ENCODE results near the gene SOX11.

The SOX11 gene

DNA sequence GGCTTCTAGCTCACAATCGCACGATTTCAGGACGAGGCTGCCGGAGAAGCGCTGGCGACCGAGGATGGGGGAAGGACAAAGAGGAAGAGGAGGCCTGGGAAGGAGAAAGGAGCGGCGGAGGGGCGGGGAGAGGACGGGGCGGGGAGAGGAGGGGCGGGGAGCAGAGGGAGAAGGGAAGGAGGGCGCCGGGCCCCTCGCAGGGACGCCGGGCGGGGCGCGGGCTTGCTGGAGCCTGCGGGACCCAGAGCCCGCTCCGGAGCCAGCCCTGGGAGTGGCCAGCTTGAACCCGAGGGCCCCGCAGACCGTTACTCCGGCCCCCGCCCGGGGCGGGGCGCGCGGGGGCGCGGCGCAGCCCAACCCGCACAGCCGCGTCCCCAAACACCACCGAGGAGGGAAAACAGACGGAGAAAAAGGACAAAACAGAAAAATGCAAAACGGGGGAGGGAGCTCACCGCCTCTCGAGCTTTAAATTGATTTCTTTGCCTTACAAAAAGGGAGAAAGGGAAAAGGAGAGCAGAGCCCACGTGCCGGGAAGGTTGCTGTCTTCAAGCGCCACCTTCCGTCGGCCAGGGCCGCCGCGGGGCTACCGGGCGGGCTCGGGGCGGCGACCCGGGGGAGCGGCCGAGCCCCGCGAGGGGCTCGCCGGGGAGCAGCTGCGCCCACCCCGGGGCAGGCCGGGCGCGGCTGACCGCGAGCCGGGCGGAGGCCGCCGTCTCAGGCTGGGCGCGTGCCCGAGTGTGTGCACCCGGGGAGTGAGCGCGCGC, 781 bp upstream of the SOX11 start:
- TF ChIP-seq, protein P1, sequence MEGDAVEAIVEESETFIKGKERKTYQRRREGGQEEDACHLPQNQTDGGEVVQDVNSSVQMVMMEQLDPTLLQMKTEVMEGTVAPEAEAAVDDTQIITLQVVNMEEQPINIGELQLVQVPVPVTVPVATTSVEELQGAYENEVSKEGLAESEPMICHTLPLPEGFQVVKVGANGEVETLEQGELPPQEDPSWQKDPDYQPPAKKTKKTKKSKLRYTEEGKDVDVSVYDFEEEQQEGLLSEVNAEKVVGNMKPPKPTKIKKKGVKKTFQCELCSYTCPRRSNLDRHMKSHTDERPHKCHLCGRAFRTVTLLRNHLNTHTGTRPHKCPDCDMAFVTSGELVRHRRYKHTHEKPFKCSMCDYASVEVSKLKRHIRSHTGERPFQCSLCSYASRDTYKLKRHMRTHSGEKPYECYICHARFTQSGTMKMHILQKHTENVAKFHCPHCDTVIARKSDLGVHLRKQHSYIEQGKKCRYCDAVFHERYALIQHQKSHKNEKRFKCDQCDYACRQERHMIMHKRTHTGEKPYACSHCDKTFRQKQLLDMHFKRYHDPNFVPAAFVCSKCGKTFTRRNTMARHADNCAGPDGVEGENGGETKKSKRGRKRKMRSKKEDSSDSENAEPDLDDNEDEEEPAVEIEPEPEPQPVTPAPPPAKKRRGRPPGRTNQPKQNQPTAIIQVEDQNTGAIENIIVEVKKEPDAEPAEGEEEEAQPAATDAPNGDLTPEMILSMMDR (IDR thresholded peaks at IDR 0.05; ENCODE audit: low read depth, low read length): no peak

DNA sequence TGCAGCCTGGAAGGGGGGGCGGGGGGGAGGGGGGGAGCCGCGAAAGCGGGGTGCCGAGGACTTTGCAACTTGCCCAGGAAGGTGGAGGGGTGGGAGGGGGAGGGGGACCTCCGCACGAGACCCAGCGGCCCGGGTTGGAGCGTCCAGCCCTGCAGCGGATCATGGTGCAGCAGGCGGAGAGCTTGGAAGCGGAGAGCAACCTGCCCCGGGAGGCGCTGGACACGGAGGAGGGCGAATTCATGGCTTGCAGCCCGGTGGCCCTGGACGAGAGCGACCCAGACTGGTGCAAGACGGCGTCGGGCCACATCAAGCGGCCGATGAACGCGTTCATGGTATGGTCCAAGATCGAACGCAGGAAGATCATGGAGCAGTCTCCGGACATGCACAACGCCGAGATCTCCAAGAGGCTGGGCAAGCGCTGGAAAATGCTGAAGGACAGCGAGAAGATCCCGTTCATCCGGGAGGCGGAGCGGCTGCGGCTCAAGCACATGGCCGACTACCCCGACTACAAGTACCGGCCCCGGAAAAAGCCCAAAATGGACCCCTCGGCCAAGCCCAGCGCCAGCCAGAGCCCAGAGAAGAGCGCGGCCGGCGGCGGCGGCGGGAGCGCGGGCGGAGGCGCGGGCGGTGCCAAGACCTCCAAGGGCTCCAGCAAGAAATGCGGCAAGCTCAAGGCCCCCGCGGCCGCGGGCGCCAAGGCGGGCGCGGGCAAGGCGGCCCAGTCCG, 540 bp downstream of the SOX11 start:
- no peak for DNase-seq (ENCODE audit: extremely low read depth, low read depth)
- TF ChIP-seq, protein P1 (IDR thresholded peaks at IDR 0.05; ENCODE audit: low read depth, low read length): no peak

More for the DNA sequence above, 781 bp upstream of the SOX11 start:
- no peak for DNase-seq (ENCODE audit: extremely low read depth, low read depth)

DNA sequence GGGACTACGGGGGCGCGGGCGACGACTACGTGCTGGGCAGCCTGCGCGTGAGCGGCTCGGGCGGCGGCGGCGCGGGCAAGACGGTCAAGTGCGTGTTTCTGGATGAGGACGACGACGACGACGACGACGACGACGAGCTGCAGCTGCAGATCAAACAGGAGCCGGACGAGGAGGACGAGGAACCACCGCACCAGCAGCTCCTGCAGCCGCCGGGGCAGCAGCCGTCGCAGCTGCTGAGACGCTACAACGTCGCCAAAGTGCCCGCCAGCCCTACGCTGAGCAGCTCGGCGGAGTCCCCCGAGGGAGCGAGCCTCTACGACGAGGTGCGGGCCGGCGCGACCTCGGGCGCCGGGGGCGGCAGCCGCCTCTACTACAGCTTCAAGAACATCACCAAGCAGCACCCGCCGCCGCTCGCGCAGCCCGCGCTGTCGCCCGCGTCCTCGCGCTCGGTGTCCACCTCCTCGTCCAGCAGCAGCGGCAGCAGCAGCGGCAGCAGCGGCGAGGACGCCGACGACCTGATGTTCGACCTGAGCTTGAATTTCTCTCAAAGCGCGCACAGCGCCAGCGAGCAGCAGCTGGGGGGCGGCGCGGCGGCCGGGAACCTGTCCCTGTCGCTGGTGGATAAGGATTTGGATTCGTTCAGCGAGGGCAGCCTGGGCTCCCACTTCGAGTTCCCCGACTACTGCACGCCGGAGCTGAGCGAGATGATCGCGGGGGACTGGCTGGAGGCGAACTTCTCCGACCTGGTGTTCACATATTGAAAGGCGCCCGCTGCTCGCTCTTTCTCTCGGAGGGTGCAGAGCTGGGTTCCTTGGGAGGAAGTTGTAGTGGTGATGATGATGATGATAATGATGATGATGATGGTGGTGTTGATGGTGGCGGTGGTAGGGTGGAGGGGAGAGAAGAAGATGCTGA, 1.4 kb downstream of the SOX11 start:
- TF ChIP-seq, protein P1 (IDR thresholded peaks at IDR 0.05; ENCODE audit: low read depth, low read length): no peak
- no peak for DNase-seq (ENCODE audit: extremely low read depth, low read depth)

DNA sequence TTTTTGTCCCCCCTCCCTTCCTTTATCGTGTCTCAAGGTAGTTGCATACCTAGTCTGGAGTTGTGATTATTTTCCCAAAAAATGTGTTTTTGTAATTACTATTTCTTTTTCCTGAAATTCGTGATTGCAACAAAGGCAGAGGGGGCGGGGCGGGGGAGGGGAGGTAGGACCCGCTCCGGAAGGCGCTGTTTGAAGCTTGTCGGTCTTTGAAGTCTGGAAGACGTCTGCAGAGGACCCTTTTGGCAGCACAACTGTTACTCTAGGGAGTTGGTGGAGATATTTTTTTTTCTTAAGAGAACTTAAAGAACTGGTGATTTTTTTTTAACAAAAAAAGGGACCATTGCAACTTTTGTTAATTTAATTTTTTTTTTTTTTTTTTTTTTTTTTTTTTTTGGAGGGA, 2.1 kb downstream of the SOX11 start:
- no peak for DNase-seq (ENCODE audit: extremely low read depth, low read depth)
- TF ChIP-seq, protein P1 (IDR thresholded peaks at IDR 0.05; ENCODE audit: low read depth, low read length): no peak

DNA sequence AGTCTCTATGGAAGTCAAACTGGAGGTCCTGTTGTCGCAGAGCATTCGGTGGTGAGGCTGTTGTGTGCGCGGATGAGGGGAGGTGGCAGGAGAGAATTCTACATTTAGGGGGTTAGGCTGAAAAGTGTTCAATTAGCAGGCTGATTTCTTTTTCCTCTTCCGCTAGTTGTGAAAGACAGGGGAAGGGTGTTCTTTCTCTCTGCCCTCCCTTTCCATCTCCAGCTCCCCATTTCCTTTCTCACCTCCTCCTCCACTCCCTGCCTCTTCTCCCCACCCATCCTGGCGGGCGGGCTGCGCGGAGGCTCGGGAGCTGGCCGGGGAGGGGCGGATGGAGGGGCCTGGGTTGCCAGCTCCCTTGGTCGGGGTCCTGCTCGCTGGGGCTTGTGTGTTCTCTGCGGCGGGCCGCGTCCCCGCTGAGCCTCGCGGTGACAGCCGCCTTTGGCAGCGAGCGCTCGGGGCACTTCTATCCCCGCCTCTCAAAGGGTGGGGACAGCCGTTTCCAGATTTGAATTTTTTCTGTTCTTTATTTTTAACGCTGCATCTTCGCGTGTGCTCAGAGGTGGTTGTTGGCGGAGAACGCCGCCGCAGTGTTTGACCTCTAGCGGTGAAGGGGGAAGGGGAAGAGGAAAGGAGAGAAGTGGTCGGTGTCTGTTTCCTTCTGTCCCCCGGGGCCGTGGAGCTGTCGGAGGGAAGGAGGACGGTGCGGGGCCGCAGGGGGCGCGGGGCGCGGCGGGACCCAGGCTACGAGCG, 3.6 kb downstream of the SOX11 start:
- DNase-seq (ENCODE audit: extremely low read depth, low read depth): no peak
- TF ChIP-seq, protein P1 (IDR thresholded peaks at IDR 0.05; ENCODE audit: low read depth, low read length): no peak

DNA sequence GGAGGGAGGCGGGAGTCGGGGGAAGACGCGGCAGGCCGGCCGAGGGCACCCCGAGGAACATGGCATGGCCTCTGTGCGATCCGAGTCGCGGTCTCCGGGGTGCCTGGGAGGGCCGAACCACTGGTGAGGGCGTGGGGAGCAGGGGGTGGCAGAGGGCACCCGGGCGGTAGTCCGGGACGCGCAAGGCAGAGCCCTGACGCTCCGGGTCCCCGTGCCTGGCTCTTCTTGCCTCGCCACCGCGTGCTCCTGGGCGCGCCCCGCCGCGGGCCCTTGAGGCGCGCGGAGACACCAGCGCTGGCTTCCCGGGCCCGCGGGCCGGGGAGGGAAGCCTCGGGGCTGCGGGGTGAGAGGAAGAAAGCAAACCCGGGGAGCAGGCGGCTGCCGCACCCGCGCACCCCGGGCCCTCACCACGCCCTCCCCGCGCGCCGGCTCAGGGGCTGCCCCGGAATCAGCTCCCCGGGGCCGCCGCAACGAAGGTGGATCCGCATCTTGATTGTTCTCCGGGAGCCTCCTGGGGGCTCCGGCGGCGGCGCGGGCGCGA, 4.3 kb downstream of the SOX11 start:
- TF ChIP-seq, protein P1 (IDR thresholded peaks at IDR 0.05; ENCODE audit: low read depth, low read length): no peak
- no peak for DNase-seq (ENCODE audit: extremely low read depth, low read depth)
